Testis (tissue), 2 donors: ENCODE data around the gene MED16.

Experiments
- CTCF ChIP-seq, 3 experiments: fragments of 450-650 bp in 2 of 3; fragments of 200-600 bp in 1 of 3; sonication (generic) in 1 of 3; IDR thresholded peaks; one replicate each; pipeline ENCODE4 v1.5.1; 2016 to 2019; ENCODE audit warnings: antibody characterized with exemption in 3 of 3, mild to moderate bottlenecking in 2 of 3, moderate library complexity in 1 of 3
- POLR2A ChIP-seq: fragments of 450-650 bp; IDR thresholded peaks from one replicate; pipeline ENCODE4 v1.6.1; 2017; ENCODE audit warnings: antibody characterized with exemption, mild to moderate bottlenecking, moderate library complexity

- TF ChIP-seq CTCF (IDR thresholded peaks at IDR 0.05) (no peak), POLR2A (no peak)
Measured at GRCh38 chr19:902093-902370, 9.0 kb upstream of the MED16 start.
